WTC11 (cell line): ENCODE data around the gene TMEM121. TPM values are rescaled to one million over a fixed set of nuclear protein-coding genes. Genes with fewer than 3 reads are reported as not detected.

Source experiments
- ATAC-seq: fragments of 200-7000 bp; cut with Tn5 transposase; 2 replicates; pipeline ENCODE4 v1.10.0; 2021; ENCODE audit warnings: mild to moderate bottlenecking, moderate library complexity
- CTCF ChIA-PET: fragments of 300-600 bp; sonication (Branson Sonifier 250); formaldehyde crosslinking; loops from one replicate; lab custom pipeline; 2021; ENCODE audit warnings: antibody characterized with exemption; lab: Charles Lee
- POLR2A ChIA-PET: fragments of 350-600 bp; sonication (Branson Sonifier 250); formaldehyde crosslinking; loops from one replicate; lab custom pipeline; 2021; ENCODE audit warnings: antibody characterized with exemption; lab: Charles Lee
- DNase-seq: peaks from one replicate; pipeline ENCODE4 v3.0.0; 2021; ENCODE audit warnings: low spot score
- H3K27ac Mint-ChIP-seq: 2 replicates; pipeline ENCODE4 v1.8.0; 2021; ENCODE audit warnings: mixed read lengths
- H3K27me3 Mint-ChIP-seq: 2 replicates; pipeline ENCODE4 v1.8.0; 2021; ENCODE audit warnings: low read depth, mild to moderate bottlenecking, moderate library complexity, mixed read lengths
- H3K36me3 Mint-ChIP-seq: 2 replicates; pipeline ENCODE4 v1.8.0; 2021; ENCODE audit warnings: mixed read lengths
- H3K4me1 Mint-ChIP-seq: 2 replicates; pipeline ENCODE4 v1.8.0; 2022; ENCODE audit warnings: mixed read lengths
- H3K4me3 Mint-ChIP-seq: 2 replicates; pipeline ENCODE4 v1.8.0; 2021; ENCODE audit warnings: mild to moderate bottlenecking, moderate library complexity, mixed read lengths
- H3K9me3 Mint-ChIP-seq: 2 replicates; pipeline ENCODE4 v1.8.0; 2021; ENCODE audit warnings: mixed read lengths
- CBFB ChIP-seq: sonication (generic); formaldehyde crosslinking; IDR thresholded peaks from 2 replicates; pipeline ENCODE4 v1.8.1; 2022; ENCODE audit warnings: mild to moderate bottlenecking, low read depth, missing genetic modification reagents
- CREB1 ChIP-seq: sonication (generic); formaldehyde crosslinking; IDR thresholded peaks from 2 replicates; pipeline ENCODE4 v1.8.0; 2023; ENCODE audit warnings: mild to moderate bottlenecking, missing genetic modification reagents
- CREM ChIP-seq: sonication (generic); formaldehyde crosslinking; IDR thresholded peaks from 2 replicates; pipeline ENCODE4 v1.8.1; 2022; ENCODE audit warnings: mild to moderate bottlenecking, missing genetic modification reagents, moderate library complexity
- EMX1 ChIP-seq: fragments of 250-450 bp; sonication (Bioruptor Pico); IDR thresholded peaks from 2 replicates; pipeline ENCODE4 v1.8.0; 2021; ENCODE audit warnings: mild to moderate bottlenecking
- FOXK1 ChIP-seq: sonication (generic); formaldehyde crosslinking; IDR thresholded peaks from 2 replicates; pipeline ENCODE4 v1.8.0; 2022; ENCODE audit warnings: mild to moderate bottlenecking, moderate library complexity, missing genetic modification reagents
- GABPB1 ChIP-seq: sonication (generic); formaldehyde crosslinking; IDR thresholded peaks from 2 replicates; pipeline ENCODE4 v1.8.1; 2023; ENCODE audit warnings: mild to moderate bottlenecking, missing genetic modification reagents
- GRHL2 ChIP-seq: fragments of 250-450 bp; sonication (Bioruptor Pico); IDR thresholded peaks from 2 replicates; pipeline ENCODE4 v1.8.0; 2022; ENCODE audit warnings: mild to moderate bottlenecking, moderate library complexity; ENCODE audit not compliant: insufficient replicate concordance, severe bottlenecking
- JAZF1 ChIP-seq: fragments of 250-450 bp; sonication (Bioruptor Pico); IDR thresholded peaks from 2 replicates; pipeline ENCODE4 v1.9.0; 2021; ENCODE audit warnings: moderate library complexity, mild to moderate bottlenecking, inconsistent platforms
- MXD4 ChIP-seq: fragments of 250-450 bp; sonication (Bioruptor Pico); IDR thresholded peaks from 2 replicates; pipeline ENCODE4 v1.8.0; 2021; ENCODE audit warnings: mild to moderate bottlenecking, moderate library complexity, borderline replicate concordance
- NFE2L1 ChIP-seq: sonication (generic); formaldehyde crosslinking; IDR thresholded peaks from 2 replicates; pipeline ENCODE4 v1.8.1; 2023; ENCODE audit warnings: missing genetic modification reagents
- OVOL2 ChIP-seq: fragments of 250-450 bp; sonication (Bioruptor Pico); IDR thresholded peaks from 2 replicates; pipeline ENCODE4 v1.9.0; 2021; ENCODE audit warnings: mild to moderate bottlenecking, borderline replicate concordance
- SP1 ChIP-seq: sonication (generic); formaldehyde crosslinking; conservative IDR thresholded peaks from 2 replicates; pipeline ENCODE4 v1.8.1; 2022; ENCODE audit warnings: missing genetic modification reagents
- TEAD1 ChIP-seq: sonication (generic); formaldehyde crosslinking; IDR thresholded peaks from 2 replicates; pipeline ENCODE4 v1.8.0; 2022; ENCODE audit warnings: mild to moderate bottlenecking, missing genetic modification reagents
- ZBTB21 ChIP-seq: sonication (generic); formaldehyde crosslinking; IDR thresholded peaks from 2 replicates; pipeline ENCODE4 v1.8.1; 2023; ENCODE audit warnings: mild to moderate bottlenecking, missing genetic modification reagents, borderline replicate concordance
- ZNF219 ChIP-seq: sonication (generic); formaldehyde crosslinking; IDR thresholded peaks from 2 replicates; pipeline ENCODE4 v1.8.0; 2023; ENCODE audit warnings: missing genetic modification reagents, mild to moderate bottlenecking, borderline replicate concordance
- ZNF423 ChIP-seq: fragments of 250-450 bp; sonication (Bioruptor Pico); IDR thresholded peaks from 2 replicates; pipeline ENCODE4 v2.1.2; 2022; ENCODE audit warnings: mild to moderate bottlenecking, moderate library complexity
- ZSCAN18 ChIP-seq: fragments of 250-450 bp; sonication (Bioruptor Pico); IDR thresholded peaks from 2 replicates; pipeline ENCODE4 v2.1.2; 2022; ENCODE audit warnings: mild to moderate bottlenecking, moderate library complexity
- total RNA-seq: library from RNA; stranded (reverse); gene quantifications from 3 replicates; pipeline ENCODE4 v1.2.3, GENCODE V29; 2021
- TF ChIP-seq, protein P1 (sequence below): fragments of 250-450 bp; sonication (Bioruptor Pico); IDR thresholded peaks from 2 replicates; pipeline ENCODE4 v1.9.0; 2021; ENCODE audit warnings: mild to moderate bottlenecking, borderline replicate concordance
- TF ChIP-seq, protein P2 (sequence below): fragments of 250-450 bp; sonication (Bioruptor Pico); IDR thresholded peaks from 2 replicates; pipeline ENCODE4 v1.9.0; 2021; ENCODE audit warnings: mild to moderate bottlenecking
- TF ChIP-seq, protein P3 (sequence below): sonication (generic); formaldehyde crosslinking; IDR thresholded peaks from 2 replicates; pipeline ENCODE4 v1.8.1; 2022; ENCODE audit warnings: missing genetic modification reagents, borderline replicate concordance
- TF ChIP-seq, protein P4 (sequence below): sonication (generic); formaldehyde crosslinking; IDR thresholded peaks from 2 replicates; pipeline ENCODE4 v1.8.1; 2022; ENCODE audit warnings: mild to moderate bottlenecking, missing genetic modification reagents, moderate library complexity, borderline replicate concordance

The TMEM121 gene
- total RNA-seq, 1 experiment from 2014 or later: 0.81 TPM

GRCh38 chr14:105487986-105488777 is 38.2 kb upstream of the TMEM121 start (continued):
- TF ChIP-seq ZNF219 (no peak), SP1 (CRISPR knock-in tag) (no peak), FOXK1 (no peak), ZNF423 (CRISPR knock-in tag) (no peak), TEAD1 (CRISPR knock-in tag) (no peak), CREB1 (CRISPR knock-in tag) (no peak), EMX1 (CRISPR knock-in tag) (no peak), GRHL2 (CRISPR knock-in tag) (no peak), CBFB (CRISPR knock-in tag) (no peak), MXD4 (no peak), OVOL2 (no peak), CREM (CRISPR knock-in tag) (no peak), ZSCAN18 (CRISPR knock-in tag) (no peak)
- TF ChIP-seq, protein P1, sequence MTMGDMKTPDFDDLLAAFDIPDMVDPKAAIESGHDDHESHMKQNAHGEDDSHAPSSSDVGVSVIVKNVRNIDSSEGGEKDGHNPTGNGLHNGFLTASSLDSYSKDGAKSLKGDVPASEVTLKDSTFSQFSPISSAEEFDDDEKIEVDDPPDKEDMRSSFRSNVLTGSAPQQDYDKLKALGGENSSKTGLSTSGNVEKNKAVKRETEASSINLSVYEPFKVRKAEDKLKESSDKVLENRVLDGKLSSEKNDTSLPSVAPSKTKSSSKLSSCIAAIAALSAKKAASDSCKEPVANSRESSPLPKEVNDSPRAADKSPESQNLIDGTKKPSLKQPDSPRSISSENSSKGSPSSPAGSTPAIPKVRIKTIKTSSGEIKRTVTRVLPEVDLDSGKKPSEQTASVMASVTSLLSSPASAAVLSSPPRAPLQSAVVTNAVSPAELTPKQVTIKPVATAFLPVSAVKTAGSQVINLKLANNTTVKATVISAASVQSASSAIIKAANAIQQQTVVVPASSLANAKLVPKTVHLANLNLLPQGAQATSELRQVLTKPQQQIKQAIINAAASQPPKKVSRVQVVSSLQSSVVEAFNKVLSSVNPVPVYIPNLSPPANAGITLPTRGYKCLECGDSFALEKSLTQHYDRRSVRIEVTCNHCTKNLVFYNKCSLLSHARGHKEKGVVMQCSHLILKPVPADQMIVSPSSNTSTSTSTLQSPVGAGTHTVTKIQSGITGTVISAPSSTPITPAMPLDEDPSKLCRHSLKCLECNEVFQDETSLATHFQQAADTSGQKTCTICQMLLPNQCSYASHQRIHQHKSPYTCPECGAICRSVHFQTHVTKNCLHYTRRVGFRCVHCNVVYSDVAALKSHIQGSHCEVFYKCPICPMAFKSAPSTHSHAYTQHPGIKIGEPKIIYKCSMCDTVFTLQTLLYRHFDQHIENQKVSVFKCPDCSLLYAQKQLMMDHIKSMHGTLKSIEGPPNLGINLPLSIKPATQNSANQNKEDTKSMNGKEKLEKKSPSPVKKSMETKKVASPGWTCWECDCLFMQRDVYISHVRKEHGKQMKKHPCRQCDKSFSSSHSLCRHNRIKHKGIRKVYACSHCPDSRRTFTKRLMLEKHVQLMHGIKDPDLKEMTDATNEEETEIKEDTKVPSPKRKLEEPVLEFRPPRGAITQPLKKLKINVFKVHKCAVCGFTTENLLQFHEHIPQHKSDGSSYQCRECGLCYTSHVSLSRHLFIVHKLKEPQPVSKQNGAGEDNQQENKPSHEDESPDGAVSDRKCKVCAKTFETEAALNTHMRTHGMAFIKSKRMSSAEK: no peak
- TF ChIP-seq, protein P2, sequence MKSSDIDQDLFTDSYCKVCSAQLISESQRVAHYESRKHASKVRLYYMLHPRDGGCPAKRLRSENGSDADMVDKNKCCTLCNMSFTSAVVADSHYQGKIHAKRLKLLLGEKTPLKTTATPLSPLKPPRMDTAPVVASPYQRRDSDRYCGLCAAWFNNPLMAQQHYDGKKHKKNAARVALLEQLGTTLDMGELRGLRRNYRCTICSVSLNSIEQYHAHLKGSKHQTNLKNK (CRISPR knock-in tag): no peak

- no peak for DNase-seq
- H3K27ac Mint-ChIP-seq: no peak overlapping the region
- H3K27me3 Mint-ChIP-seq: peaks cover 56% of the 10 kb centered on the region
Observed at GRCh38 chr14:105488781-105489541, 37.4 kb upstream of the TMEM121 start.

More at GRCh38 chr14:105488781-105489541, 37.4 kb upstream of the TMEM121 start:
- ChIA-PET CTCF (interaction anchor here (1.0 to 3.4 kb wide), 20 partner anchors 7 to 307 kb away, joined by 3 to 93 read pairs (median 9); no protein-coding TSS in a partner anchor), POLR2A (interaction anchor here (0.6 to 1.7 kb wide), 2 partner anchors 8 to 118 kb away, joined by 5 to 10 read pairs; no protein-coding TSS in a partner anchor)
- no peaks in the 10 kb centered on the region for H3K36me3 Mint-ChIP-seq
- H3K9me3 Mint-ChIP-seq: no peaks in the 10 kb centered on the region
- H3K4me3 Mint-ChIP-seq: peak overlapping the region; percentile 59
- no peak for ATAC-seq
- no peak for TF ChIP-seq ZBTB21 (CRISPR knock-in tag)
- TF ChIP-seq GABPB1 (CRISPR knock-in tag): no peak
- no peak for TF ChIP-seq JAZF1 (CRISPR knock-in tag)
- TF ChIP-seq, protein P3, sequence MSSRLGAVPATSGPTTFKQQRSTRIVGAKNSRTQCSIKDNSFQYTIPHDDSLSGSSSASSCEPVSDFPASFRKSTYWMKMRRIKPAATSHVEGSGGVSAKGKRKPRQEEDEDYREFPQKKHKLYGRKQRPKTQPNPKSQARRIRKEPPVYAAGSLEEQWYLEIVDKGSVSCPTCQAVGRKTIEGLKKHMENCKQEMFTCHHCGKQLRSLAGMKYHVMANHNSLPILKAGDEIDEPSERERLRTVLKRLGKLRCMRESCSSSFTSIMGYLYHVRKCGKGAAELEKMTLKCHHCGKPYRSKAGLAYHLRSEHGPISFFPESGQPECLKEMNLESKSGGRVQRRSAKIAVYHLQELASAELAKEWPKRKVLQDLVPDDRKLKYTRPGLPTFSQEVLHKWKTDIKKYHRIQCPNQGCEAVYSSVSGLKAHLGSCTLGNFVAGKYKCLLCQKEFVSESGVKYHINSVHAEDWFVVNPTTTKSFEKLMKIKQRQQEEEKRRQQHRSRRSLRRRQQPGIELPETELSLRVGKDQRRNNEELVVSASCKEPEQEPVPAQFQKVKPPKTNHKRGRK: no peak
- TF ChIP-seq, protein P4, sequence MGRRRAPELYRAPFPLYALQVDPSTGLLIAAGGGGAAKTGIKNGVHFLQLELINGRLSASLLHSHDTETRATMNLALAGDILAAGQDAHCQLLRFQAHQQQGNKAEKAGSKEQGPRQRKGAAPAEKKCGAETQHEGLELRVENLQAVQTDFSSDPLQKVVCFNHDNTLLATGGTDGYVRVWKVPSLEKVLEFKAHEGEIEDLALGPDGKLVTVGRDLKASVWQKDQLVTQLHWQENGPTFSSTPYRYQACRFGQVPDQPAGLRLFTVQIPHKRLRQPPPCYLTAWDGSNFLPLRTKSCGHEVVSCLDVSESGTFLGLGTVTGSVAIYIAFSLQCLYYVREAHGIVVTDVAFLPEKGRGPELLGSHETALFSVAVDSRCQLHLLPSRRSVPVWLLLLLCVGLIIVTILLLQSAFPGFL (CRISPR knock-in tag): no peak
- TF ChIP-seq NFE2L1 (CRISPR knock-in tag): no peak
- no peak for TF ChIP-seq GRHL2 (CRISPR knock-in tag)
- H3K4me1 Mint-ChIP-seq: peaks cover 4% of the 10 kb centered on the region
